ENCODE data around the gene RC3H1.

GRCh38 chr1:173884701-173885100 is 137.5 kb downstream of the RC3H1 start:
- TF ChIP-seq, protein P1, sequence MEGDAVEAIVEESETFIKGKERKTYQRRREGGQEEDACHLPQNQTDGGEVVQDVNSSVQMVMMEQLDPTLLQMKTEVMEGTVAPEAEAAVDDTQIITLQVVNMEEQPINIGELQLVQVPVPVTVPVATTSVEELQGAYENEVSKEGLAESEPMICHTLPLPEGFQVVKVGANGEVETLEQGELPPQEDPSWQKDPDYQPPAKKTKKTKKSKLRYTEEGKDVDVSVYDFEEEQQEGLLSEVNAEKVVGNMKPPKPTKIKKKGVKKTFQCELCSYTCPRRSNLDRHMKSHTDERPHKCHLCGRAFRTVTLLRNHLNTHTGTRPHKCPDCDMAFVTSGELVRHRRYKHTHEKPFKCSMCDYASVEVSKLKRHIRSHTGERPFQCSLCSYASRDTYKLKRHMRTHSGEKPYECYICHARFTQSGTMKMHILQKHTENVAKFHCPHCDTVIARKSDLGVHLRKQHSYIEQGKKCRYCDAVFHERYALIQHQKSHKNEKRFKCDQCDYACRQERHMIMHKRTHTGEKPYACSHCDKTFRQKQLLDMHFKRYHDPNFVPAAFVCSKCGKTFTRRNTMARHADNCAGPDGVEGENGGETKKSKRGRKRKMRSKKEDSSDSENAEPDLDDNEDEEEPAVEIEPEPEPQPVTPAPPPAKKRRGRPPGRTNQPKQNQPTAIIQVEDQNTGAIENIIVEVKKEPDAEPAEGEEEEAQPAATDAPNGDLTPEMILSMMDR (conservative IDR thresholded peaks at IDR 0.05 in 1 of 2, IDR thresholded peaks at IDR 0.05 in 1 of 2; ENCODE audit: low read depth in 1 of 2, low read length in 2 of 2) = no peak
- no peak for TF ChIP-seq EZH2 (IDR thresholded peaks at IDR 0.05; ENCODE audit: low read length, missing control alignments)

Data from fibroblast of lung (primary cell).